ENCODE results near the gene MT1G.

MT1G gene

GRCh38 chr16:56643080-56643778 is 24.6 kb downstream of the MT1G start:
- peak; percentile 95 for DNase-seq

GRCh38 chr16:56641166-56641565 is 26.7 kb downstream of the MT1G start:
- in situ Hi-C loops (cut with HindIII; ENCODE audit: low pct_ligation_motif_present, low pct_unique_long_range_greater_than_20kb, low sequenced_read_pairs): no loop called here

More at GRCh38 chr16:56643080-56643778, 24.6 kb downstream of the MT1G start:
- in situ Hi-C loops (cut with HindIII; ENCODE audit: low pct_ligation_motif_present, low pct_unique_long_range_greater_than_20kb, low sequenced_read_pairs): no loop called here

GRCh38 chr16:56640076-56640475 is 27.8 kb downstream of the MT1G start:
- DNase-seq: no peak
- in situ Hi-C loops (cut with HindIII; ENCODE audit: low pct_ligation_motif_present, low pct_unique_long_range_greater_than_20kb, low sequenced_read_pairs): no loop called here

More at GRCh38 chr16:56641166-56641565, 26.7 kb downstream of the MT1G start:
- no peak for DNase-seq

GRCh38 chr16:56639045-56639444 is 28.8 kb downstream of the MT1G start:
- in situ Hi-C loops (cut with HindIII; ENCODE audit: low pct_ligation_motif_present, low pct_unique_long_range_greater_than_20kb, low sequenced_read_pairs): no loop called here
- DNase-seq: no peak

GRCh38 chr16:56637814-56638750 is 29.8 kb downstream of the MT1G start, which contains the start of gene MT1A:
MT1A (plus strand) TSS chr16:56638666; CDS start chr16:56638739, 73 bp downstream.
- DNase-seq: peak; percentile 43
- in situ Hi-C loops (cut with HindIII; ENCODE audit: low pct_ligation_motif_present, low pct_unique_long_range_greater_than_20kb, low sequenced_read_pairs): no loop called here

- DNase-seq: no peak
- in situ Hi-C loops (cut with HindIII; ENCODE audit: low pct_ligation_motif_present, low pct_unique_long_range_greater_than_20kb, low sequenced_read_pairs): no loop called here
Observed at GRCh38 chr16:56636616-56637413, 31.1 kb downstream of the MT1G start.

- in situ Hi-C loops (cut with HindIII; ENCODE audit: low pct_ligation_motif_present, low pct_unique_long_range_greater_than_20kb, low sequenced_read_pairs): no loop called here
- DNase-seq: no peak
Observed at GRCh38 chr16:56635441-56635967, 32.4 kb downstream of the MT1G start.

GRCh38 chr16:56634715-56635440 is 33.0 kb downstream of the MT1G start:
- in situ Hi-C loops (cut with HindIII; ENCODE audit: low pct_ligation_motif_present, low pct_unique_long_range_greater_than_20kb, low sequenced_read_pairs): no loop called here
- DNase-seq: no peak

GRCh38 chr16:56633535-56633934 is 34.3 kb downstream of the MT1G start:
- in situ Hi-C loops (cut with HindIII; ENCODE audit: low pct_ligation_motif_present, low pct_unique_long_range_greater_than_20kb, low sequenced_read_pairs): no loop called here
- DNase-seq: no peak

GRCh38 chr16:56632848-56633365 is 35.0 kb downstream of the MT1G start:
- in situ Hi-C loops (cut with HindIII; ENCODE audit: low pct_ligation_motif_present, low pct_unique_long_range_greater_than_20kb, low sequenced_read_pairs): no loop called here
- DNase-seq: no peak

GRCh38 chr16:56632156-56632847 is 35.6 kb downstream of the MT1G start, which contains the start of gene MT1M:
MT1M (plus strand) TSS chr16:56632659; CDS start chr16:56632732, 73 bp downstream.
- DNase-seq: peak; percentile 71
- in situ Hi-C loops (cut with HindIII; ENCODE audit: low pct_ligation_motif_present, low pct_unique_long_range_greater_than_20kb, low sequenced_read_pairs): no loop called here

- in situ Hi-C loops (cut with HindIII; ENCODE audit: low pct_ligation_motif_present, low pct_unique_long_range_greater_than_20kb, low sequenced_read_pairs): no loop called here
- DNase-seq: no peak
Observed at GRCh38 chr16:56631832-56632155, 36.1 kb downstream of the MT1G start.

- in situ Hi-C loops (cut with HindIII; ENCODE audit: low pct_ligation_motif_present, low pct_unique_long_range_greater_than_20kb, low sequenced_read_pairs): no loop called here
- DNase-seq: no peak
Observed at GRCh38 chr16:56631197-56631596, 36.7 kb downstream of the MT1G start.

GRCh38 chr16:56630134-56630533 is 37.7 kb downstream of the MT1G start:
- DNase-seq: no peak
- in situ Hi-C loops (cut with HindIII; ENCODE audit: low pct_ligation_motif_present, low pct_unique_long_range_greater_than_20kb, low sequenced_read_pairs): no loop called here

GRCh38 chr16:56629531-56629930 is 38.3 kb downstream of the MT1G start:
- in situ Hi-C loops (cut with HindIII; ENCODE audit: low pct_ligation_motif_present, low pct_unique_long_range_greater_than_20kb, low sequenced_read_pairs): no loop called here
- no peak for DNase-seq

- in situ Hi-C loops (cut with HindIII; ENCODE audit: low pct_ligation_motif_present, low pct_unique_long_range_greater_than_20kb, low sequenced_read_pairs): no loop called here
- no peak for DNase-seq
Observed at GRCh38 chr16:56628486-56629350, 39.1 kb downstream of the MT1G start.
